ENCODE results near the gene ATP10A.

ATP10A gene

DNA sequence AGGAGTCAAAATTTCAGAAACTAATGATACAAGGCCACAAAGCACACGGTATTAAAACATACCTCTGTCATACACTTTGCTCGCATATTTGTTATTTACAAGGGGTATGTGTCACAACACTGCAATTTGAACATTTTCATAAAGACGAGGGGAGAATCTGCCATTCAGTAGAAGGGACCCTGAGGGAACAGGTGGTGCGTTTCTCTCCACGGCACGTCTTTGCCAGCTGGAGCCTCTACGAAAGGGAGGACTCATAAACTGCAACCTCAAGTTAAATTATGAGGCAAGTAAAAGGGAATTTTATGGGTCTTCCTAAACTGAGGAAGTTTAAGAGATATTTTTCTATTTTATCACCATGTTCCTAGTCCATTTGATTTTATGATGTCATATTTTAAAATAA is 19.1 kb downstream of the ATP10A start:
- no peaks in the 10 kb centered on the region for H3K9me3 ChIP-seq (ENCODE audit: insufficient read depth, low read depth, low read length)
- H3K27me3 ChIP-seq (ENCODE audit: insufficient read depth, low read length) = no peaks in the 10 kb centered on the region
- 93% methylated on average over 7 of the region's 7 CpGs for WGBS
- H3K27ac ChIP-seq (ENCODE audit: low read depth, low read length) = no peak overlapping the region
- no peak overlapping the region for H3K9ac ChIP-seq (ENCODE audit: low read depth, low read length)
- no peak overlapping the region for H3K4me3 ChIP-seq (ENCODE audit: low read length)
- H3K4me1 ChIP-seq (ENCODE audit: insufficient read depth, low read length) = peaks cover 10% of the 10 kb centered on the region; the same call in 1 of the 2 replicates
- H3K36me3 ChIP-seq (ENCODE audit: insufficient read depth, low read length) = no peaks in the 10 kb centered on the region

DNA sequence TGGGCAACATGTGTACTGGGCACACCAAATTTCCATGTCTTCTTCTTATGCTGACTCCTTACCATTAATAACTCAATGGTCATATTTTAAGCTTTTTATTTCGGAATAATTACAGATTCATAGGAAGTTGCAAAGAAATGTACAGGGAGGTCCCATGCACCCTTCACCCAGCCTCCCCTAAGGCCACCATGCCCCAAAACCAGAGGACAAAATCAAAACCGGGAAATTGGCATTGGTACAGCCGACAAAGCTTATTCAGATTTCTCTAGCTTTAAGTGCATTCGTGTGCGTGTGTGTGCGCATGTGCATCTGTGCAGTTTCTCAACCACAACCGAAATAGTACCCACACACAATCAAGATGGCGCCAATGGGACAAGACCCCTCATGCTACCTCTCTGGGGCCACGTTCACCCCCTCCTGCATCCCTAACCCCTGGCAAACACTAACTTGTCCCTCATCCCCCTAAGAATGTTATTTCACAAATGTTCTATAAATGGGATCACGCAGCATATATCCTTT is 23.4 kb downstream of the ATP10A start:
- no peaks in the 10 kb centered on the region for H3K9me3 ChIP-seq (ENCODE audit: insufficient read depth, low read depth, low read length)
- no peak overlapping the region for H3K27ac ChIP-seq (ENCODE audit: low read depth, low read length)
- WGBS = 89% methylated on average over 9 of the region's 10 CpGs
- H3K36me3 ChIP-seq (ENCODE audit: insufficient read depth, low read length) = no peaks in the 10 kb centered on the region
- H3K4me1 ChIP-seq (ENCODE audit: insufficient read depth, low read length) = 0 out of 2 replicates have a peak, but pooled peaks cover under 1% of the 10 kb centered on the region
- H3K4me3 ChIP-seq (ENCODE audit: low read length) = no peak overlapping the region
- H3K9ac ChIP-seq (ENCODE audit: low read depth, low read length) = no peak overlapping the region
- H3K27me3 ChIP-seq (ENCODE audit: insufficient read depth, low read length) = no peaks in the 10 kb centered on the region

DNA sequence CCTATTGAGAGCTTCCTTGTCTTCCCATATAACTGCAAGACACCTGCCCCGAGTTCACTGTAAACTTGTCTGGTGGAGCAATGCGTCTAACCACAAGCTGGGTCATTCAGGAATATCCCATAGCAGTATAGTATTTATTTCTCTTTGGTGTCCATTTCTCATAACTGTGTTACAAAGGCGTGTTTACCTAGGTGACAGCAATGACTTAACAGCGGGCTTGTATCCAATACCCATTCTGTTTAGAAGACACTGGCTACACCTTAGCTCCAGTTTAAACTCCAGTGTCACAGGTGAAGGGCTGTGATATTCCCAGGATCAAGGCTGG is 24.3 kb downstream of the ATP10A start:
- no peaks in the 10 kb centered on the region for H3K4me1 ChIP-seq (ENCODE audit: insufficient read depth, low read length)
- WGBS = 76% methylated on average over 4 of the region's 4 CpGs
- H3K9me3 ChIP-seq (ENCODE audit: insufficient read depth, low read depth, low read length) = no peaks in the 10 kb centered on the region
- H3K27me3 ChIP-seq (ENCODE audit: insufficient read depth, low read length) = no peaks in the 10 kb centered on the region
- no peak overlapping the region for H3K4me3 ChIP-seq (ENCODE audit: low read length)
- H3K27ac ChIP-seq (ENCODE audit: low read depth, low read length) = no peak overlapping the region
- H3K9ac ChIP-seq (ENCODE audit: low read depth, low read length) = no peak overlapping the region
- H3K36me3 ChIP-seq (ENCODE audit: insufficient read depth, low read length) = no peaks in the 10 kb centered on the region

DNA sequence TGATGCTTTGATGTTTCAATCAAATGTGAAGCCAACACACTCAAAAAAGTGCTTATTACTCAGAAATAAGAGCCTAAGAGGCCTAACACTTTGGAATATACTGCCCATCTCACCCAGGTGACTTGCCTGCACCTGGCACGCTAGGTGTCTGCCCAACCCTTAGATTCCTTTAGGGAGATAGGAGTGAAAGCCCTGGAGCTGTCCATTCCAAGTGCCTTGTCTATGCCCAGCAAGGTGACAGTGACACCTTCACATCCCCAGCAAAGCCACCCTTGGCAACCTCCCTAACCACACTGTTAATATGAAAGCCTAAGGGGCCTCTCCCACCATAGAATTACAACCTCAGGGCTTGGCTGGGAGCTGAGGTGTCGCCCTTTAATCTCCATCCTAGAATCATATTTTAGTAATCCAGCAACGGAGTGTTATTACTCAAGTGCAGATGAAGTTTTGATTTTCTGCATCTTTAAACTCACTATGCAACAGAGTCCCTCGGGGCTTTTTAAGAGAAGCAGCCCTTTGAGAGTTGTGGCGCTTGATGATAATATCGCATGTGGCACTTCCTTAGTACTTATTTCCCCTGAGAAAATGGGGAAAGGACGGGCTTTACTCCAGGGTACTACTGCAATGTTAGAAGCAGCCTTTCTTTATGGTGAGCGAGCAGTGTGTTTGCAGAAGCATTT is 24.8 kb downstream of the ATP10A start:
- Histone ChIP-seq H3K27me3 (ENCODE audit: insufficient read depth, low read length) (no peaks in the 10 kb centered on the region), H3K4me3 (ENCODE audit: low read length) (no peak overlapping the region), H3K9me3 (ENCODE audit: insufficient read depth, low read depth, low read length) (no peaks in the 10 kb centered on the region), H3K27ac (ENCODE audit: low read depth, low read length) (no peak overlapping the region), H3K9ac (ENCODE audit: low read depth, low read length) (no peak overlapping the region), H3K36me3 (ENCODE audit: insufficient read depth, low read length) (no peaks in the 10 kb centered on the region), H3K4me1 (ENCODE audit: insufficient read depth, low read length) (no peaks in the 10 kb centered on the region)
- 89% methylated on average over 8 of the region's 8 CpGs for WGBS

DNA sequence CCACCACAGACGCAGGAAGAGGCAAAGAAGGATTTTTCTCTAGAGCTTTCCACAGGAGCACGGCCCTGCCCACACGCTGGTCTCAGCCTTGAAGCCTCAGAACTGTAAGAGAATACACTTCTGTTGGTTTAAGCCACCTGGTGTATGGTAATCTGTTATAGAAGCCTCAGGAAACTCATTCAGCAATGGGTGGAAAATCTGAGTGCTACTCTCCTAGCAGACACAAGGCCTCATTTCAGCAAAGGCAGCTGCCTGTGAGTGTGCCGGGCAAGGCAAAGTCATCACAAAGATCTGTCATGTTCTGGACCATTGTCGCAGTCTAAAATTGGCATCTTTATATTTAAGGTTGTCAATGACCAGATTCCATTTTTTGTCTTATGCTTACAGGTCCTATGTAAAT is 31.0 kb downstream of the ATP10A start:
- peaks cover 9% of the 10 kb centered on the region for H3K4me1 ChIP-seq (ENCODE audit: insufficient read depth, low read length)
- H3K9me3 ChIP-seq (ENCODE audit: insufficient read depth, low read depth, low read length) = no peaks in the 10 kb centered on the region
- no peaks in the 10 kb centered on the region for H3K27me3 ChIP-seq (ENCODE audit: insufficient read depth, low read length)
- 0 out of 2 replicates have a peak overlapping the region, but pooled peaks have one; percentile 7 for H3K9ac ChIP-seq (ENCODE audit: low read depth, low read length)
- H3K36me3 ChIP-seq (ENCODE audit: insufficient read depth, low read length) = no peaks in the 10 kb centered on the region
- no peak overlapping the region for H3K27ac ChIP-seq (ENCODE audit: low read depth, low read length)
- 94% methylated on average over 5 of the region's 5 CpGs for WGBS
- H3K4me3 ChIP-seq (ENCODE audit: low read length) = no peak overlapping the region

DNA sequence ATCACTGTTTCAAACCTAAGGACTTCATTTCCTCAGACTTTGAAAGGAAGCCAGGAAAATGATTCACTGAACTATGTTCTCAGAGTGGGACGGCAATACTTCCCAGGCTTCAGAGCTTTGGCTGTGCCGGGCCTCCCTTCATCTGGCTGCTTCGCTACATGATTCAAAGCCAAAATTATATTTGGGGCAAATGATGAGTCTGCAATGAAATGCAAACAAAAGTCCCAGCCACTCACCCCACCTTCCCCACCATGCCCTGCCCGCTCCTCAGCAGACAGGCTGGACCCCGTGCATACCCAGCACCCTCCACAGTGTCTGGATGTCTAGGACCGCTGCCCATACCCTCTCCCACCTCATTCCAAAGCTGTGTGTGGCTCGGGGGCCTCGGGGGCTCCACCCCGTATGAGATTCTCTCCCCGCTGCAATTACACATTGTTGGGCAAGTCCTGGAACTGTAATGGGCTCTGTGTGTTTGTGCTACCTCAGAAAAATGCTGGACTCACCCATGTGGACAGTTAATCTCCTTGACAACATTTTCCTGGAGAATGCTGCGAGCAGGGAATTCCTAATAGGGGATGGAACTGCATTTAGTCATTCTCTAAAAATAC is 32.2 kb downstream of the ATP10A start:
- WGBS = 90% methylated on average over 11 of the region's 11 CpGs
- H3K9me3 ChIP-seq (ENCODE audit: insufficient read depth, low read depth, low read length) = no peaks in the 10 kb centered on the region
- H3K27ac ChIP-seq (ENCODE audit: low read depth, low read length) = no peak overlapping the region
- no peaks in the 10 kb centered on the region for H3K27me3 ChIP-seq (ENCODE audit: insufficient read depth, low read length)
- no peaks in the 10 kb centered on the region for H3K36me3 ChIP-seq (ENCODE audit: insufficient read depth, low read length)
- H3K4me3 ChIP-seq (ENCODE audit: low read length) = no peak overlapping the region
- H3K9ac ChIP-seq (ENCODE audit: low read depth, low read length) = no peak overlapping the region
- H3K4me1 ChIP-seq (ENCODE audit: insufficient read depth, low read length) = peaks cover 9% of the 10 kb centered on the region

DNA sequence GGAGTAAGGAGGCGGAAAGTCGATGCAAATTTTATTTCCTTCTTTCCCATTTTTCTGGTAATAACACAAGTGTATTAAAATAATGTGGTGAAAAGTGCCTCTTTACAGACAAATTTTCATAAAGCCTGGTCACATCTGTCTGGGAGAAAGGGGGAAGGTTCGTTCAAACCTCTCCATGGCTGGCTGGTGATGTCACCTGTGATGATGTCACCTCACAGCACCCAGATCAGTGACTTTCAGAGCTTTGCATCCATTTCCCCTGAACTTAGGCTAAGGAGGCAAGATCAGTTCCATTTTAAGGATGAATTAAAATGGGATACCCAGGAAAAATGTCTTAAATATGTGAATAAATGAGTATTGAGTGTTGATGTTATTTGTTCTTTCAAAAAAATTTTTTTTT is 34.1 kb downstream of the ATP10A start:
- H3K36me3 ChIP-seq (ENCODE audit: insufficient read depth, low read length) = no peaks in the 10 kb centered on the region
- no peak overlapping the region for H3K4me3 ChIP-seq (ENCODE audit: low read length)
- no peaks in the 10 kb centered on the region for H3K27me3 ChIP-seq (ENCODE audit: insufficient read depth, low read length)
- no peak overlapping the region for H3K9ac ChIP-seq (ENCODE audit: low read depth, low read length)
- WGBS = 88% methylated on average over 3 of the region's 3 CpGs
- no peak overlapping the region for H3K27ac ChIP-seq (ENCODE audit: low read depth, low read length)
- H3K4me1 ChIP-seq (ENCODE audit: insufficient read depth, low read length) = peaks cover 9% of the 10 kb centered on the region
- no peaks in the 10 kb centered on the region for H3K9me3 ChIP-seq (ENCODE audit: insufficient read depth, low read depth, low read length)

DNA sequence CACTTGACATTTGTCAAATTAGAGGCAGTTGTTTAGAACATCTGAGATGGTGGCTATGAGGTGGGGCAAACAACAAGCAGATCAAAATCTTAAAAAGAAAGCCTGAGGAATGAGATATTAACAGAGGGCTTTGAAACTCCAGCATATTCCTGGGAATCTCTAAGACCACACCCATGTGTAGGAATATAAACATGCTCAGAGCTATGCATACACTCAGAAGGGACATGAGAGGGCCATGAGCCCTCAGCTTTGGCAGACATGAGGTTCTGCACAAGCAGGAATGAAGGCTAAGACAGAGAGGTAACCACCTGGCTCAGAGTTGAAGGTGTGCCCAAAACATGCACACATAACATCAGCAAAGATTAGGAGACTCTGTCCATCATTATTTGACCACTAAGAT is 37.9 kb downstream of the ATP10A start:
- H3K4me3 ChIP-seq (ENCODE audit: low read length) = no peak overlapping the region
- H3K9ac ChIP-seq (ENCODE audit: low read depth, low read length) = no peak overlapping the region
- no peak overlapping the region for H3K27ac ChIP-seq (ENCODE audit: low read depth, low read length)
- H3K9me3 ChIP-seq (ENCODE audit: insufficient read depth, low read depth, low read length) = no peaks in the 10 kb centered on the region
- peaks cover 4% of the 10 kb centered on the region for H3K4me1 ChIP-seq (ENCODE audit: insufficient read depth, low read length)
- no peaks in the 10 kb centered on the region for H3K27me3 ChIP-seq (ENCODE audit: insufficient read depth, low read length)
- H3K36me3 ChIP-seq (ENCODE audit: insufficient read depth, low read length) = no peaks in the 10 kb centered on the region

DNA sequence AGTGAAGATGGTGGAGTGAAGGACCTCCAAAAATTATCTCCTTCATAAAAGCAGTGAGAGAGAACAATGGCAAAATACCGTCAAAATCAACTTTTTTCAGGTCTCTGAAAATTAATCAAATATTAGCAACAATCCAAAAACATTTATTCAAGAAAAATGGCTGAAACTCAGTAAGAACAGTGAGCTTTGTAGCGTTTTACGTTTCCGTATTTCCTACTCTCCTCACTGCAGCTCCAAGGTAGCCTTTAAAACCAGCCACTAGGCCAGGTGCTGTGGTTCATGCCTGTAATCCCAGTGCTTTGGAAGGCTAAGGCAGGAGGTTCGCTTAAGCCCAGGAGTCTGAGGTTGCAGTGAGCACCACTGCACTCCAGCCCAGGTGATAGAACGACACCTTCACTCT is 38.5 kb downstream of the ATP10A start:
- no peak overlapping the region for H3K4me3 ChIP-seq (ENCODE audit: low read length)
- H3K36me3 ChIP-seq (ENCODE audit: insufficient read depth, low read length) = no peaks in the 10 kb centered on the region
- peaks cover 4% of the 10 kb centered on the region for H3K4me1 ChIP-seq (ENCODE audit: insufficient read depth, low read length)
- no peaks in the 10 kb centered on the region for H3K9me3 ChIP-seq (ENCODE audit: insufficient read depth, low read depth, low read length)
- WGBS = 76% methylated on average over 6 of the region's 6 CpGs
- H3K27ac ChIP-seq (ENCODE audit: low read depth, low read length) = no peak overlapping the region
- H3K27me3 ChIP-seq (ENCODE audit: insufficient read depth, low read length) = no peaks in the 10 kb centered on the region
- H3K9ac ChIP-seq (ENCODE audit: low read depth, low read length) = no peak overlapping the region

DNA sequence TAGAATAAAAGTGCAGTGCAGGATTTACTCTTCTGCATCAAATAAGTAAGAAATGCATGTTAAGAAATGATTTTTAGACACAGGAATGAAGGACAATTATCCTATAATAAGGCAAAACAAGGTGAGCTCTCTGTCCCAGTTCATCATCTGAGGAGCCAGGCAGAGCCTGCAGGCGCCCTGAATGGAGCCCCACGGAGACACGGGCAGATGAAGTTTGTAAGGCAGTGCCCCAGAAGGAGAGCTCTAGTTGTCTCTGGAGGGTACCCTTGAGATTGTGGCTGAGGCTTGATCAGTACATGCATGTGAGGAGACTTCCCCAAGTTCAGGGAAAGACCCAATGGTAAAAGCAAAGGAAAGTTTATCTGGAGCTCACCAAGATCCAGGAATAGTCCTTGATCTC is 50.3 kb downstream of the ATP10A start:
- Histone ChIP-seq H3K9ac (ENCODE audit: low read depth, low read length) (no peak overlapping the region), H3K4me3 (ENCODE audit: low read length) (no peak overlapping the region), H3K27ac (ENCODE audit: low read depth, low read length) (no peak overlapping the region), H3K4me1 (ENCODE audit: insufficient read depth, low read length) (peaks cover 8% of the 10 kb centered on the region; the same call in 1 of the 2 replicates), H3K9me3 (ENCODE audit: insufficient read depth, low read depth, low read length) (no peaks in the 10 kb centered on the region), H3K36me3 (ENCODE audit: insufficient read depth, low read length) (no peaks in the 10 kb centered on the region), H3K27me3 (ENCODE audit: insufficient read depth, low read length) (no peaks in the 10 kb centered on the region)
- WGBS = 58% methylated on average over 3 of the region's 3 CpGs

DNA sequence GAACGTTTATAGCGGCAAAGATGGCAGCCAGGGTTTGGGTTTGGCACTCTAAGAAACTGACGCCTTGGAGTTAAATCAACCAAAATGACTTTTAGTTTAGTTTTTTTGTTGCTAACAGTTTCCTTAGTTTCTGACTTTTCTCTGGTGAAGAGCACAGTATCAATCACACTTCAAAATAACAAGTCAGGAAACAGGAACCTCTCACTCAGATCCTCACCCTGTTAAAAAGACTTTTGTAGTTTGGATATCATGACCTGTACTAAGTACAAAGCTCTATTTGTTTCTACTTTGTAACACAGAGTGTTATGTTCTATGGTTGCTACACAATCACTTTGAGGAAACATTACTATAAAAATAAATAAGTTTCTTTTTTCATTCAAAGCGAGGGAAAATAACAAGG is 51.1 kb downstream of the ATP10A start:
- Histone ChIP-seq H3K9ac (ENCODE audit: low read depth, low read length) (no peak overlapping the region), H3K4me1 (ENCODE audit: insufficient read depth, low read length) (peaks cover 8% of the 10 kb centered on the region; the same call in 1 of the 2 replicates), H3K27me3 (ENCODE audit: insufficient read depth, low read length) (no peaks in the 10 kb centered on the region), H3K27ac (ENCODE audit: low read depth, low read length) (no peak overlapping the region), H3K36me3 (ENCODE audit: insufficient read depth, low read length) (no peaks in the 10 kb centered on the region), H3K9me3 (ENCODE audit: insufficient read depth, low read depth, low read length) (no peaks in the 10 kb centered on the region), H3K4me3 (ENCODE audit: low read length) (no peak overlapping the region)
- WGBS = 97% methylated on average over 4 of the region's 4 CpGs

Measured in HUES64 (cell line).